Naive B cell (primary cell): ENCODE data around the gene SLC13A4. TPM values are rescaled to one million over a fixed set of nuclear protein-coding genes. Genes with fewer than 3 reads are reported as not detected.
"Not testable (repeated sequence)": the region's sequence is repeated elsewhere in the genome, so short reads cannot be mapped to it uniquely, and the experiment has no call there.

Experiments
- ATAC-seq, 2 donors: fragments of 150-1000 bp; cut with Tn5 transposase; 2 replicates each; pipeline ENCODE4 v1.10.0; 2021; ENCODE audit warnings: low read depth in 2 of 2, mild to moderate bottlenecking in 2 of 2, moderate library complexity in 2 of 2
- DNase-seq: peaks from one replicate; pipeline ENCODE4 v3.0.0; 2022
- H3K27ac Mint-ChIP-seq, 6 donors: one replicate each; pipeline ENCODE4 v1.8.0; 2020 to 2022; ENCODE audit warnings: mild to moderate bottlenecking in 6 of 6, mixed read lengths in 6 of 6, moderate library complexity in 5 of 6, inconsistent platforms in 2 of 6
- H3K27me3 Mint-ChIP-seq, 3 donors: one replicate each; pipeline ENCODE4 v1.8.0; 2021 to 2022; ENCODE audit warnings: mixed read lengths in 3 of 3, mild to moderate bottlenecking in 1 of 3
- H3K36me3 Mint-ChIP-seq, 2 donors: one replicate each; pipeline ENCODE4 v1.8.0; 2020 to 2022; ENCODE audit warnings: mixed read lengths in 2 of 2, inconsistent platforms in 1 of 2, mild to moderate bottlenecking in 1 of 2
- H3K4me1 Mint-ChIP-seq, 3 donors: one replicate each; pipeline ENCODE4 v1.8.0; 2020 to 2022; ENCODE audit warnings: mixed read lengths in 3 of 3, inconsistent platforms in 1 of 3, mild to moderate bottlenecking in 1 of 3, moderate library complexity in 1 of 3
- H3K4me3 Mint-ChIP-seq, 8 donors: one replicate each; pipeline ENCODE4 v1.8.0; 2020 to 2022; ENCODE audit warnings: mild to moderate bottlenecking in 8 of 8, mixed read lengths in 8 of 8, moderate library complexity in 8 of 8, inconsistent platforms in 2 of 8
- H3K9me3 Mint-ChIP-seq, 7 donors: one replicate each; pipeline ENCODE4 v1.8.0; 2020 to 2022; ENCODE audit warnings: mixed read lengths in 7 of 7, mild to moderate bottlenecking in 5 of 7, inconsistent platforms in 2 of 7, moderate library complexity in 1 of 7
- polyA plus RNA-seq, 6 donors: library from polyadenylated mRNA; unstranded; fragments of 300-500 nt; fragmentation: Illumina TruSeq; gene quantifications; one replicate each; pipeline ENCODE4 v1.2.3, GENCODE V29; 2021; ENCODE audit warnings: low read depth in 6 of 6

Gene SLC13A4
- polyA plus RNA-seq, 6 donors from 2014 or later, result 0.05 to 0.43 (median 0.24) TPM; not detected in 3

DNA sequence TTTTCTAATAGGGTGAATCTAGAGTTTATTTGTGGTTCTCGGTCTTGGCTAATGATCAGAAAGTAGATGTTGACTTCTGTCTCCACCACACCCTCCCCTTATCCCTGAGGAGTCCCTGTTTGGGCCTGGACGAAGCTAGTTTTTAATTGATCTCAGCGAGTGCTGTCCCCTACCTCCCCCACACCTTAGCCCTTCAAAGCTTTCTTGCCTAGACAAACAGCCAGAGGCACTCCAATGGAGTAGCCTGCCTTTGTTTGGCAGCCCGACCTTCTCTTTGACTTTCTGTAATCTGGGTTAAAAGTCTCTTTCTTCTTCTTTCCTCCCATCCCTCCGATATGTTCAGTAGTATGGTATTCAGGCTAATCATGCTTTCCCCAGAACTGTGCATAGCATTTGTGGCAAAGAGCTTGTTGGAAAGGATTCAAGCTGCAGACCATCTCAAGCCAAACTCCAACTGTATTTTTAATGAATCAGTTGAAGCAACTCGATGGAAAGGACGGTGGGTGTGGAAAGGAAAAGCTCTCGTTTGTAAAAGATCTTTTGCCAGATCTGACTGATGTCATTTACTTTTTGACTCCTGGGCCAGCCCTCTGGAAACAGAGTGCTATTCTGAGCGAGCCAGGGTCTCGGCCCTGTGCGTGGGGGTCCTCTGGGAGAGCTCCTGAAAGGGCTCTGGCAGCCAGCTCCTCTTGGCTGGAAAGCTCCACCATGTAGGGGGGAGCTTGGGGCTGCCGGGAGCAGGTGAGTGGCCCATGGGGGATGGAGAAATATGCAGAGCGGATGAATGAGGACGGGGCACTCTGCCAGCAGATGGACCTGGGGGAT, 16.1 kb upstream of the SLC13A4 start:
- ATAC-seq, result no peak
- H3K4me3 Mint-ChIP-seq, result no peak overlapping the region
- H3K4me1 Mint-ChIP-seq, result no peaks in the 10 kb centered on the region
- peaks cover 0 to 1% (median 0%) of the 10 kb centered on the region in 7 donors for H3K9me3 Mint-ChIP-seq
- H3K27me3 Mint-ChIP-seq, result peaks cover 7 to 24% (median 18%) of the 10 kb centered on the region in 3 donors
- no peak for DNase-seq
- peaks cover 0 to 4% of the 10 kb centered on the region in 2 donors for H3K36me3 Mint-ChIP-seq
- H3K27ac Mint-ChIP-seq, result no peak overlapping the region

- H3K4me1 Mint-ChIP-seq, result no peaks in the 10 kb centered on the region
- H3K27ac Mint-ChIP-seq, result no peak overlapping the region
- DNase-seq (no peak), ATAC-seq (no peak)
- no peak overlapping the region for H3K4me3 Mint-ChIP-seq
- peaks cover 0 to 4% of the 10 kb centered on the region in 2 donors for H3K36me3 Mint-ChIP-seq
- H3K27me3 Mint-ChIP-seq, result peaks cover 7 to 26% (median 25%) of the 10 kb centered on the region in 3 donors
- H3K9me3 Mint-ChIP-seq, result peaks cover 0 to under 1% (median 0%) of the 10 kb centered on the region in 7 donors
Measured at GRCh38 chr7:135742371-135742770, 14.4 kb upstream of the SLC13A4 start.

- Mint-ChIP-seq H3K27ac (no peak overlapping the region), H3K27me3 (peaks cover 7 to 30% (median 26%) of the 10 kb centered on the region in 3 donors), H3K36me3 (peaks cover 0 to 4% of the 10 kb centered on the region in 2 donors), H3K4me1 (no peaks in the 10 kb centered on the region), H3K9me3 (no peaks in the 10 kb centered on the region), H3K4me3 (no peak overlapping the region)
- no peak for DNase-seq
- ATAC-seq, result no peak
Measured at GRCh38 chr7:135741905-135742304, 13.9 kb upstream of the SLC13A4 start.

DNA sequence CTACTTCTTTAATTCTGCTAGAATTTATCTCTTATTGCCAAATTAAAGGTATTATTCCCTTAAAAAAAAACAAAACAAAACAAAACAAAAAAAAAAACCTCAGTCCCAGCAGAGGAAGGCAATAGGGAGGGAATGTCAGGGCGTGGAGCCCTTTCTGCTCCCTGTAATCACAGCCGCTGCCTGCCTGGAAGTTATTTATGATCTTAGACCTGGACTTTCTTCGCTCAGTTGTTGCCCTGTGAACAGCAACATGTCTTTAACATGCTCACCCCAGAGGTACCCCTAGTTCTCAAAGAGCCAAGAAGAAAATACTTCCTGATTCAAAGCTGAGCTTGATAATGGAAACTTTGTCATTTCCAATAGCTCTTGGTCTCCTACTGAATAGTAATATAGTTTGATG, 12.9 kb upstream of the SLC13A4 start:
- Mint-ChIP-seq H3K27ac (peak overlapping the region in 1 of 6 donors; percentile 40), H3K27me3 (peaks cover 7 to 39% (median 35%) of the 10 kb centered on the region in 3 donors), H3K9me3 (no peaks in the 10 kb centered on the region), H3K4me1 (no peaks in the 10 kb centered on the region), H3K4me3 (no peak overlapping the region), H3K36me3 (peaks cover 0 to 4% of the 10 kb centered on the region in 2 donors)
- ATAC-seq (no peak), DNase-seq (no peak)

- H3K27me3 Mint-ChIP-seq, result peaks cover 7 to 31% (median 30%) of the 10 kb centered on the region in 3 donors
- not testable (repeated sequence) for H3K27ac Mint-ChIP-seq, H3K4me1 Mint-ChIP-seq, H3K4me3 Mint-ChIP-seq, DNase-seq, H3K36me3 Mint-ChIP-seq, H3K9me3 Mint-ChIP-seq, ATAC-seq
Measured at GRCh38 chr7:135737306-135737647, 9.3 kb upstream of the SLC13A4 start.

- ATAC-seq (no peak), DNase-seq (no peak)
- Mint-ChIP-seq H3K36me3 (no peaks in the 10 kb centered on the region), H3K9me3 (no peaks in the 10 kb centered on the region), H3K27ac (no peak overlapping the region), H3K4me3 (no peak overlapping the region), H3K4me1 (no peaks in the 10 kb centered on the region), H3K27me3 (peaks cover 4 to 30% (median 26%) of the 10 kb centered on the region in 3 donors)
Measured at GRCh38 chr7:135736586-135737305, 8.8 kb upstream of the SLC13A4 start.

DNA sequence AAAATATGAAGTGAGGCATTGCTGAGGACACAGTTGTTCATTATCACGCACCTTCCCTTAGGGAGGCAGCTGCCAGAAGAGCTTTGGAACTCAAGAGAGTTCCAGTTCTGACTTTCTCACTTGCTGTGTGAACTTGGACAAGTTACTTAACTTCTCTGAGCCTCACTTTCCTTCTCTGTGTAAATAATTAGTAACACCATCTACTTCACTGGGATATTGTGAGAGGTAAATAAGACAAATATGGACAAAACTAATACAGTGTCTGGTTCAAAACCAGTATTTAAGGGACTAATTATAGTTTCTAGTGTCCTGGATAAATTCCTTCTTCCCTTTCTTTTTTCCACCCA, 6.3 kb upstream of the SLC13A4 start:
- Mint-ChIP-seq H3K27ac (no peak overlapping the region), H3K27me3 (peaks cover 6 to 37% (median 24%) of the 10 kb centered on the region in 3 donors), H3K4me1 (no peaks in the 10 kb centered on the region), H3K9me3 (no peaks in the 10 kb centered on the region), H3K4me3 (no peak overlapping the region), H3K36me3 (no peaks in the 10 kb centered on the region)
- no peak for ATAC-seq
- DNase-seq, result no peak

- H3K27ac Mint-ChIP-seq, result no peak overlapping the region
- no peak for ATAC-seq
- H3K27me3 Mint-ChIP-seq, result peaks cover 6 to 37% (median 24%) of the 10 kb centered on the region in 3 donors
- DNase-seq, result no peak
- no peak overlapping the region for H3K4me3 Mint-ChIP-seq
- H3K9me3 Mint-ChIP-seq, result no peaks in the 10 kb centered on the region
- H3K4me1 Mint-ChIP-seq, result no peaks in the 10 kb centered on the region
- no peaks in the 10 kb centered on the region for H3K36me3 Mint-ChIP-seq
Measured at GRCh38 chr7:135733603-135734342, 5.8 kb upstream of the SLC13A4 start.

GRCh38 chr7:135731131-135731530, 3.1 kb upstream of the SLC13A4 start:
- ATAC-seq, result no peak
- Mint-ChIP-seq H3K9me3 (no peaks in the 10 kb centered on the region), H3K27ac (no peak overlapping the region), H3K27me3 (peaks cover 9 to 34% (median 21%) of the 10 kb centered on the region in 3 donors), H3K4me1 (no peaks in the 10 kb centered on the region), H3K36me3 (no peaks in the 10 kb centered on the region), H3K4me3 (no peak overlapping the region)
- DNase-seq, result no peak

GRCh38 chr7:135729230-135729629, 1.2 kb upstream of the SLC13A4 start:
- peaks cover 9 to 36% (median 12%) of the 10 kb centered on the region in 3 donors for H3K27me3 Mint-ChIP-seq
- H3K36me3 Mint-ChIP-seq, result no peaks in the 10 kb centered on the region
- H3K27ac Mint-ChIP-seq, result no peak overlapping the region
- H3K4me3 Mint-ChIP-seq, result no peak overlapping the region
- ATAC-seq, result no peak
- DNase-seq, result no peak
- H3K4me1 Mint-ChIP-seq, result no peaks in the 10 kb centered on the region
- H3K9me3 Mint-ChIP-seq, result no peaks in the 10 kb centered on the region

DNA sequence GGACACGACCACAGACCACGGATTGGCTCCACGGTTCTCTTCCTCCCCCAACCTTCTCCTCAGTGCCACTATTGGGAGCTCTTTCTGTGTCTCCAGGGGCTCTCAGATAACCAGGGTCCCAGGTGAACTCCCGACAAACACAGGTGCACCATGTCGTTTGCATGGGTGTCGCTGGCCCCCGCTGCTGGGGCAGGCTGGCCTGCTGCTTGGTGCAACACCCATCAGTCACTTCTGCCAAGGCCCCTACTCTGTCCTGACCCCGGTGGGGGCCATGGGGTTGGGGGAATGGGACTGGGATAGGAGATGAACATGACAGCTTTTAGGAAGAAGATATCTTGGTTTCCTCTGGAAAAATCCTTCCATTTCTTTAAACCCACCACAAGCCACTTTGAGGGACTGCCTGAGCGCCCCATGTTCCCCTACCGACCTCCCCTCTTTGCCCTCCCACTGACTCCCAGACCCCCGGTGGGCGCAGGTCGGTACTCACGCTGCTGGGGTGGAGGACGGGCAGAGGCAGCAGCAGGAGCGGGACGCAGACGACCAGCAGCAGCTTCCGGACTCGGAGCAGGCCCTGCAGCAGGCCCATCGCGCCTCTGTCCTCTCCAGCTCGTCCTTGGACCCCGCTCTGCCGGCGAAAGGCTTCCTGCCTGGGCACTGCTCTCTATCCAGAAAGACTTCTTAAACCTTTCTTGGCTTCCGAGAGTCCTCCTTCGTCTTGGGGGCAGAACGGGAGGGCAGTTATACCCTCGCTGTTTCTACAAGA, 894 bp downstream of the SLC13A4 start:
- no peak for ATAC-seq
- Mint-ChIP-seq H3K9me3 (no peaks in the 10 kb centered on the region), H3K27ac (no peak overlapping the region), H3K36me3 (no peaks in the 10 kb centered on the region), H3K4me1 (no peaks in the 10 kb centered on the region), H3K4me3 (no peak overlapping the region), H3K27me3 (peaks cover 15 to 38% (median 22%) of the 10 kb centered on the region in 3 donors)
- no peak for DNase-seq

DNA sequence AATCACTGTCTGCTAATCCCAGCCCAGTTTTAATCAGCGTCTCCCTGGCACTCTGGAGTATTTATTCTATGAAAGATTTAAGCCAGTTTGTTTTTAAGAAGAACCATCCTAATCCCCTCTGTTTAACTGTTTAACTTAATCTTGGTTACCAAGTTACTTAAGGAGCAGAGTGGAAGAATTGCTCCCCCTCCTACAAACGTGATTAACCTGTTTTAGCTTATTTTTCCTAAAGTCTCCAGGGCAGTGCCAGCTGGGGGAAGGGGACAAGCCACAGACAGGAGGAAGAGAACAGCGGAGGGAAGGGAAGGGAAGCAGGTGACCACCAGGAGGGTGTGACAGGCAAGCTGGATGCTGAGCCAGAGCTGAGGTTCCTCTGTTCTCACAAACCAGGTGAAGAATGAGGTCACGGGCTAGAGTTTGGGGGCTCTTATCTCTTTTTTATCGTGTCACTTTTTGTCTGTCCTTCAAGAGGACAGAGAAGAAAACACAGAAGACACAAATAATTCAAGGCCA, 1.7 kb downstream of the SLC13A4 start:
- H3K36me3 Mint-ChIP-seq, result no peaks in the 10 kb centered on the region
- H3K4me1 Mint-ChIP-seq, result no peaks in the 10 kb centered on the region
- H3K27me3 Mint-ChIP-seq, result peaks cover 15 to 46% (median 24%) of the 10 kb centered on the region in 3 donors
- DNase-seq (no peak), ATAC-seq (no peak)
- no peak overlapping the region for H3K27ac Mint-ChIP-seq
- no peak overlapping the region for H3K4me3 Mint-ChIP-seq
- no peaks in the 10 kb centered on the region for H3K9me3 Mint-ChIP-seq

GRCh38 chr7:135723411-135723810, 4.6 kb downstream of the SLC13A4 start:
- Mint-ChIP-seq H3K27me3 (peaks cover 34 to 47% (median 46%) of the 10 kb centered on the region in 3 donors), H3K4me1 (peaks cover 0 to 4% (median 3%) of the 10 kb centered on the region in 3 donors), H3K4me3 (no peak overlapping the region), H3K9me3 (no peaks in the 10 kb centered on the region), H3K27ac (no peak overlapping the region), H3K36me3 (no peaks in the 10 kb centered on the region)
- ATAC-seq, result no peak
- DNase-seq, result no peak
